Measurements from ENCODE around the gene LEPROT. TPM values are rescaled to one million over a fixed set of nuclear protein-coding genes. Genes with fewer than 3 reads are reported as not detected.

The LEPROT gene
- total RNA-seq, 1 donor from 2014 or later = 31.0 TPM

GRCh38 chr1:65425006-65425405 lies 4.5 kb downstream of the LEPROT start:
- H3K27me3 Mint-ChIP-seq (ENCODE audit: low read depth) = peaks cover 2% of the 10 kb centered on the region
- DNase-seq (ENCODE audit: low read depth, low spot score) = no peak
- H3K27ac Mint-ChIP-seq (ENCODE audit: unreplicated experiment) = no peak overlapping the region
- peaks cover 11% of the 10 kb centered on the region for H3K4me1 Mint-ChIP-seq
- peaks cover 20% of the 10 kb centered on the region for H3K36me3 Mint-ChIP-seq (ENCODE audit: low read depth)
- no peaks in the 10 kb centered on the region for H3K9me3 Mint-ChIP-seq
- no peak overlapping the region for H3K4me3 Mint-ChIP-seq
- no peak for TF ChIP-seq CTCF (conservative IDR thresholded peaks at IDR 0.05)

- peaks cover 20% of the 10 kb centered on the region for H3K36me3 Mint-ChIP-seq (ENCODE audit: low read depth)
- no peaks in the 10 kb centered on the region for H3K9me3 Mint-ChIP-seq
- TF ChIP-seq CTCF (conservative IDR thresholded peaks at IDR 0.05) = no peak
- DNase-seq (ENCODE audit: low read depth, low spot score) = no peak
- no peak overlapping the region for H3K4me3 Mint-ChIP-seq
- H3K27ac Mint-ChIP-seq (ENCODE audit: unreplicated experiment) = no peak overlapping the region
- H3K4me1 Mint-ChIP-seq = peaks cover 8% of the 10 kb centered on the region
- no peaks in the 10 kb centered on the region for H3K27me3 Mint-ChIP-seq (ENCODE audit: low read depth)
Observed at GRCh38 chr1:65425697-65426096, 5.2 kb downstream of the LEPROT start.

- Mint-ChIP-seq H3K9me3 (no peaks in the 10 kb centered on the region), H3K27ac (ENCODE audit: unreplicated experiment) (peak overlapping the region; percentile 22), H3K36me3 (ENCODE audit: low read depth) (peaks cover 23% of the 10 kb centered on the region), H3K27me3 (ENCODE audit: low read depth) (no peaks in the 10 kb centered on the region), H3K4me1 (peaks cover 6% of the 10 kb centered on the region), H3K4me3 (no peak overlapping the region)
- DNase-seq (ENCODE audit: low read depth, low spot score) = no peak
- no peak for TF ChIP-seq CTCF (conservative IDR thresholded peaks at IDR 0.05)
Observed at GRCh38 chr1:65429078-65429477, 8.6 kb downstream of the LEPROT start.

GRCh38 chr1:65429806-65430205 lies 9.3 kb downstream of the LEPROT start:
- H3K27me3 Mint-ChIP-seq (ENCODE audit: low read depth) = no peaks in the 10 kb centered on the region
- TF ChIP-seq CTCF (conservative IDR thresholded peaks at IDR 0.05) = no peak
- H3K27ac Mint-ChIP-seq (ENCODE audit: unreplicated experiment) = no peak overlapping the region
- H3K4me3 Mint-ChIP-seq = no peak overlapping the region
- no peak for DNase-seq (ENCODE audit: low read depth, low spot score)
- peaks cover 25% of the 10 kb centered on the region for H3K36me3 Mint-ChIP-seq (ENCODE audit: low read depth)
- no peaks in the 10 kb centered on the region for H3K9me3 Mint-ChIP-seq
- no peaks in the 10 kb centered on the region for H3K4me1 Mint-ChIP-seq

- no peak for DNase-seq (ENCODE audit: low read depth, low spot score)
- no peaks in the 10 kb centered on the region for H3K27me3 Mint-ChIP-seq (ENCODE audit: low read depth)
- no peaks in the 10 kb centered on the region for H3K4me1 Mint-ChIP-seq
- no peaks in the 10 kb centered on the region for H3K9me3 Mint-ChIP-seq
- peak; percentile 74 for TF ChIP-seq CTCF (conservative IDR thresholded peaks at IDR 0.05)
- peaks cover 17% of the 10 kb centered on the region for H3K36me3 Mint-ChIP-seq (ENCODE audit: low read depth)
- H3K4me3 Mint-ChIP-seq = no peak overlapping the region
- H3K27ac Mint-ChIP-seq (ENCODE audit: unreplicated experiment) = no peak overlapping the region
Observed at GRCh38 chr1:65431111-65431705, 10.7 kb downstream of the LEPROT start.

All from neural crest cell (in vitro differentiated cells).